Smooth muscle cell (in vitro differentiated cells): ENCODE measurements around the gene PRR5L. TPM values are rescaled to one million over a fixed set of nuclear protein-coding genes. Genes with fewer than 3 reads are reported as not detected.

Experiments used
- DNase-seq: peaks from one replicate; lab custom pipeline; 2025; ENCODE audit not compliant: unreplicated experiment; lab: John Stamatoyannopoulos, UW
- H2AFZ ChIP-seq: fragments of 200-600 bp; sonication (generic); 2 replicates; pipeline ENCODE4 v1.6.0; 2016; ENCODE audit warnings: antibody characterized with exemption, low read depth, mild to moderate bottlenecking
- H3F3A ChIP-seq: fragments of 200-600 bp; sonication (generic); 2 replicates; pipeline ENCODE4 v1.6.0; 2017; ENCODE audit warnings: antibody characterized with exemption, low read depth
- H3K27ac ChIP-seq: fragments of 200-600 bp; sonication (generic); 2 replicates; pipeline ENCODE4 v1.5.1; 2016; ENCODE audit warnings: low read depth, mild to moderate bottlenecking
- H3K27me3 ChIP-seq: fragments of 200-600 bp; sonication (generic); 2 replicates; pipeline ENCODE4 v1.6.1; 2016; ENCODE audit warnings: low read depth, mild to moderate bottlenecking
- H3K36me3 ChIP-seq: fragments of 200-600 bp; sonication (generic); 2 replicates; pipeline ENCODE4 v1.5.1; 2016; ENCODE audit warnings: low read depth
- H3K4me1 ChIP-seq: fragments of 200-600 bp; sonication (generic); 2 replicates; pipeline ENCODE4 v1.5.1; 2016; ENCODE audit warnings: low read depth
- H3K4me2 ChIP-seq: fragments of 200-600 bp; sonication (generic); 2 replicates; pipeline ENCODE4 v1.6.0; 2016; ENCODE audit warnings: mild to moderate bottlenecking
- H3K4me3 ChIP-seq: fragments of 200-600 bp; sonication (generic); 2 replicates; pipeline ENCODE4 v1.5.1; 2016; ENCODE audit warnings: mild to moderate bottlenecking
- H3K79me2 ChIP-seq: fragments of 200-600 bp; sonication (generic); 2 replicates; pipeline ENCODE4 v1.6.0; 2016; ENCODE audit warnings: low read depth, mild to moderate bottlenecking
- H3K9ac ChIP-seq: fragments of 200-600 bp; sonication (generic); 2 replicates; pipeline ENCODE4 v1.6.0; 2016; ENCODE audit warnings: low read depth
- H3K9me3 ChIP-seq: fragments of 200-600 bp; sonication (generic); replicated peaks from 2 replicates; pipeline ENCODE4 v1.5.1; 2016; ENCODE audit warnings: low read depth
- H4K20me1 ChIP-seq: fragments of 200-600 bp; sonication (generic); 2 replicates; pipeline ENCODE4 v1.6.0; 2016; ENCODE audit warnings: low read depth
- CTCF ChIP-seq: fragments of 200-600 bp; sonication (generic); IDR thresholded peaks from 2 replicates; pipeline ENCODE4 v1.5.1; 2017; ENCODE audit warnings: borderline replicate concordance, mild to moderate bottlenecking, antibody characterized with exemption; ENCODE audit not compliant: insufficient read depth, poor library complexity, severe bottlenecking
- WGBS: methylation state at CpG from one replicate; pipeline ENCODE4 v1.1.7; 2016; ENCODE audit warnings: low lambda C conversion rate; 5-methylcytosine and 5-hydroxymethylcytosine counted together
- polyA plus RNA-seq: library from polyadenylated mRNA; unstranded; fragments of >200 nt; fragmentation: Nextera tagmentation; extraction: Ambion mirVana; gene quantifications from 2 replicates; pipeline ENCODE4 v1.2.1, GENCODE V29; 2016
- total RNA-seq: library from RNA; depleted of rRNA; stranded (reverse); fragments of >200 nt; gene quantifications from 2 replicates; pipeline ENCODE4 v1.2.3, GENCODE V29; 2014

PRR5L gene
- total and polyA plus RNA-seq, 2 experiments from 2014 or later, result 21.4 to 41.4 TPM

- no peak for DNase-seq
- Histone ChIP-seq H3K9me3 (no peaks in the 10 kb centered on the region), H4K20me1 (no peaks in the 10 kb centered on the region), H3K27ac (no peak overlapping the region), H3K9ac (no peak overlapping the region), H3K4me2 (no peak overlapping the region), H3K4me1 (no peaks in the 10 kb centered on the region), H2AFZ (no peak overlapping the region), H3F3A (no peaks in the 10 kb centered on the region), H3K79me2 (no peaks in the 10 kb centered on the region), H3K27me3 (no peaks in the 10 kb centered on the region), H3K4me3 (no peak overlapping the region), H3K36me3 (no peaks in the 10 kb centered on the region)
- WGBS, result 92% methylated on average over 8 of the region's 8 CpGs
- TF ChIP-seq CTCF, result no peak
These were observed 45.8 kb downstream of the PRR5L start for GRCh38 chr11:36341915-36342314.

- no peak overlapping the region for H3K9ac ChIP-seq
- H3K4me2 ChIP-seq, result no peak overlapping the region
- H3K4me1 ChIP-seq, result no peaks in the 10 kb centered on the region
- no peak overlapping the region for H2AFZ ChIP-seq
- no peaks in the 10 kb centered on the region for H4K20me1 ChIP-seq
- no peaks in the 10 kb centered on the region for H3K79me2 ChIP-seq
- no peak overlapping the region for H3K27ac ChIP-seq
- no peaks in the 10 kb centered on the region for H3K9me3 ChIP-seq
- H3K27me3 ChIP-seq, result no peaks in the 10 kb centered on the region
- no peak for DNase-seq
- H3K4me3 ChIP-seq, result no peak overlapping the region
- WGBS, result 86% methylated on average over 5 of the region's 5 CpGs
- no peaks in the 10 kb centered on the region for H3K36me3 ChIP-seq
- no peaks in the 10 kb centered on the region for H3F3A ChIP-seq
- TF ChIP-seq CTCF, result no peak
These were observed 46.2 kb downstream of the PRR5L start for GRCh38 chr11:36342327-36342726.

- Histone ChIP-seq H2AFZ (no peak overlapping the region), H3K4me2 (no peak overlapping the region), H3K4me3 (no peak overlapping the region), H3K27ac (no peak overlapping the region), H3K79me2 (no peaks in the 10 kb centered on the region), H3F3A (no peaks in the 10 kb centered on the region), H3K27me3 (no peaks in the 10 kb centered on the region), H3K9ac (no peak overlapping the region), H3K36me3 (no peaks in the 10 kb centered on the region), H3K4me1 (no peaks in the 10 kb centered on the region), H3K9me3 (no peaks in the 10 kb centered on the region), H4K20me1 (no peaks in the 10 kb centered on the region)
- WGBS, result 95% methylated on average over 5 of the region's 5 CpGs
- no peak for DNase-seq
- TF ChIP-seq CTCF, result no peak
These were observed 47.3 kb downstream of the PRR5L start for GRCh38 chr11:36343436-36343835.

- H3F3A ChIP-seq, result no peaks in the 10 kb centered on the region
- H3K27ac ChIP-seq, result no peak overlapping the region
- H3K36me3 ChIP-seq, result no peaks in the 10 kb centered on the region
- no peaks in the 10 kb centered on the region for H3K4me1 ChIP-seq
- H3K4me2 ChIP-seq, result no peak overlapping the region
- H3K79me2 ChIP-seq, result no peaks in the 10 kb centered on the region
- H2AFZ ChIP-seq, result no peak overlapping the region
- TF ChIP-seq CTCF, result no peak
- no peak overlapping the region for H3K4me3 ChIP-seq
- H3K27me3 ChIP-seq, result no peaks in the 10 kb centered on the region
- no peak overlapping the region for H3K9ac ChIP-seq
- 82% methylated on average over 11 of the region's 11 CpGs for WGBS
- no peaks in the 10 kb centered on the region for H3K9me3 ChIP-seq
- no peak for DNase-seq
- H4K20me1 ChIP-seq, result no peaks in the 10 kb centered on the region
These were observed 49.0 kb downstream of the PRR5L start for GRCh38 chr11:36345084-36345511.
